RWPE2 (cell line): Measurements from ENCODE around the gene AKAP7.

Experiments
- ATAC-seq: fragments of 200-7000 bp; cut with Tn5 transposase; 3 replicates; pipeline ENCODE4 v1.9.1; 2021; ENCODE audit warnings: low read depth
- DNase-seq: peaks from one replicate; pipeline ENCODE4 v3.0.0-alpha.2; 2020; ENCODE audit warnings: low spot score
- H3K27ac ChIP-seq: fragments of 450-650 bp; 2 replicates; pipeline ENCODE4 v1.5.1; 2017; ENCODE audit warnings: mild to moderate bottlenecking; ENCODE audit not compliant: poor library complexity, severe bottlenecking
- H3K27me3 ChIP-seq: fragments of 250-450 bp; sonication (Bioruptor Pico); 2 replicates; pipeline ENCODE4 v1.5.1; 2021; ENCODE audit warnings: mild to moderate bottlenecking, moderate library complexity; ENCODE audit not compliant: insufficient read depth, poor library complexity, severe bottlenecking
- H3K36me3 ChIP-seq: fragments of 250-450 bp; sonication (Bioruptor Pico); 2 replicates; pipeline ENCODE4 v1.5.1; 2020; ENCODE audit warnings: low read depth, mild to moderate bottlenecking, moderate library complexity
- H3K4me1 ChIP-seq: fragments of 250-450 bp; sonication (Bioruptor Pico); 2 replicates; pipeline ENCODE4 v1.5.1; 2021; ENCODE audit warnings: mild to moderate bottlenecking, moderate library complexity; ENCODE audit not compliant: insufficient read depth, poor library complexity, severe bottlenecking
- H3K4me3 ChIP-seq: fragments of 250-450 bp; sonication (Bioruptor Pico); 2 replicates; pipeline ENCODE4 v1.5.1; 2021; ENCODE audit warnings: mild to moderate bottlenecking, moderate library complexity; ENCODE audit not compliant: severe bottlenecking
- H3K9me3 ChIP-seq: fragments of 250-450 bp; sonication (Bioruptor Pico); 2 replicates; pipeline ENCODE4 v1.5.1; 2021; ENCODE audit warnings: mild to moderate bottlenecking, moderate library complexity; ENCODE audit not compliant: severe bottlenecking
- CTCF ChIP-seq: fragments of 450-650 bp; IDR thresholded peaks from one replicate; pipeline ENCODE4 v1.5.1; 2017; ENCODE audit warnings: mild to moderate bottlenecking, moderate library complexity; ENCODE audit not compliant: poor library complexity, severe bottlenecking

AKAP7 gene

DNA sequence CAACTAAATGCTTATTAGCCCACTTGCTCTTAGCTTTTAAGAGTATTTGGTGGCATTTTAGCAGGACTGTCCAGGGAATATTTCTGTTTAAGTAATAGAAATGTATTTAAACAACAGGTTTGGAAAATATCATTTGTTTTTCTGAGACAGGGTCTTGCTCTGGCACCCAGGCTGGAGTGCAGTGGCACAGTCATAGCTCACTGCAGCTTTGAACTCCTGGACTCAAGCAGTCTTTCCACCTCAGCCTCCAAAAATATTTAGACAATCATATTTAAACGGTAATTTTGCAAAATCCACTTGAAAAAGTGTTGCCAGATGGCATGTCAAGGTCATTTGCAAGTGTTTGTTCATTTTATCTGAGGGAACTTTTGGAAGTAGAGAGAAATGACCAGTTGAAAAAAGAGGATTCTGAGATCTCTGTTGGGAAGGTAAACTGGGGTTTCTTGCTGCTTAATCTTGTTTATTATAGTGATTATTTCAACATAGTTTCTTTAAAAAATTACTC, 25.0 kb downstream of the AKAP7 start:
- no peak overlapping the region for H3K4me3 ChIP-seq
- H3K27ac ChIP-seq: no peak overlapping the region
- H3K36me3 ChIP-seq: no peaks in the 10 kb centered on the region
- ATAC-seq (no peak), DNase-seq (no peak)
- H3K27me3 ChIP-seq: no peaks in the 10 kb centered on the region
- no peak for TF ChIP-seq CTCF
- no peaks in the 10 kb centered on the region for H3K4me1 ChIP-seq
- H3K9me3 ChIP-seq: no peaks in the 10 kb centered on the region

- Histone ChIP-seq H3K27me3 (no peaks in the 10 kb centered on the region), H3K9me3 (no peaks in the 10 kb centered on the region), H3K4me3 (no peak overlapping the region), H3K4me1 (no peaks in the 10 kb centered on the region), H3K36me3 (no peaks in the 10 kb centered on the region), H3K27ac (no peak overlapping the region)
- no peak for TF ChIP-seq CTCF
- ATAC-seq: no peak
- DNase-seq: no peak
Observed at GRCh38 chr6:131161987-131162386, 26.7 kb downstream of the AKAP7 start.

DNA sequence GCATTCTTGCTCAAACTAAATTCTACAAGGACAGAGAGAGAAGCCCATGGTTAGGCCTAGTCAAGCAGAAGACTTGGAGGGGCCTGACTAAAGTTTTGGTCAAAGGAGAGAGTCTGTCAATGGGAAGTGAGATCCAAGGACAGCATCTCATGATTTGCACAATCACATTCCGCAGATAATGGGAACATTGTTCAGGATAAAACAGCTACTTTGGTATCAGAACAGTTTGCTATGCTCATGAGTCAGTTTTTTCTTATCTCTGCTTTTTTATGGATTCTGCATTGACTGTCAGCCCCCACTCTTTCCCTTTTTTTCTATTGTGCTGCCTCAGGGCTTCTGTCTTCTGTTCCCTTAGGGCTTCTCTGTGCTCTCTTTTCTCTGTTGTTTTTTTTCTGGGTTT, 28.6 kb downstream of the AKAP7 start:
- H3K27ac ChIP-seq: no peak overlapping the region
- H3K4me1 ChIP-seq: no peaks in the 10 kb centered on the region
- H3K9me3 ChIP-seq: no peaks in the 10 kb centered on the region
- H3K4me3 ChIP-seq: no peak overlapping the region
- DNase-seq: no peak
- no peaks in the 10 kb centered on the region for H3K36me3 ChIP-seq
- no peak for TF ChIP-seq CTCF
- H3K27me3 ChIP-seq: no peaks in the 10 kb centered on the region
- ATAC-seq: no peak

DNA sequence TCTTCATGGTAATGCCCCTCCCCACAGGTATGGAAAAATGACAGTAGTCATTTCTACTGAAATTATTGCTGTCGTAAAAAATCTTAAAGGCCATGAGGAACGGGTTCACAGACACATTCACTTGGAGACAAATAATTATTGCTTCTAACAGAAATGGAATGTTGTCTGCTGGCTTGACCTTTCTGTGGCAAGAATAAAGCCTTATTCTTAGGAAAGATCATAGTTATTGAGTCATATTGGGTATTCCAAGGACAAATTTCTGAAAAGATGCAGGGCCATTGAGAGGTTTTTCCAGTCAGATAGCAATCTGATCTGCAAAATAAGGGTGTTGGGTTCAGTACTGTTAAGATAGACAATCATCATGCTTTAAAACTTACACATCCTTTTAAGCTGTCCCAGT, 29.2 kb downstream of the AKAP7 start:
- no peak for TF ChIP-seq CTCF
- Histone ChIP-seq H3K27ac (no peak overlapping the region), H3K27me3 (no peaks in the 10 kb centered on the region), H3K36me3 (no peaks in the 10 kb centered on the region), H3K4me3 (no peak overlapping the region), H3K9me3 (no peaks in the 10 kb centered on the region), H3K4me1 (no peaks in the 10 kb centered on the region)
- ATAC-seq: no peak
- DNase-seq: no peak

- H3K4me1 ChIP-seq: no peaks in the 10 kb centered on the region
- no peaks in the 10 kb centered on the region for H3K36me3 ChIP-seq
- no peaks in the 10 kb centered on the region for H3K9me3 ChIP-seq
- no peak for TF ChIP-seq CTCF
- no peaks in the 10 kb centered on the region for H3K27me3 ChIP-seq
- H3K27ac ChIP-seq: no peak overlapping the region
- no peak for DNase-seq
- no peak overlapping the region for H3K4me3 ChIP-seq
- no peak for ATAC-seq
Observed at GRCh38 chr6:131167773-131168172, 32.5 kb downstream of the AKAP7 start.
